Right atrium auricular region (tissue), 2 donors: Measurements from ENCODE around the gene PF4V1. TPM values are rescaled to one million over a fixed set of nuclear protein-coding genes. Genes with fewer than 3 reads are reported as not detected.

Source experiments
- DNase-seq: peaks from one replicate; pipeline ENCODE4 v3.0.0-alpha.2; 2019; ENCODE audit warnings: low spot score
- H3K27ac ChIP-seq, 2 donors: fragments of 200-600 bp; sonication (generic); 1 replicate in 1 of 2; 2 replicates in 1 of 2; pipeline ENCODE4 v1.5.1; 2016 to 2019
- H3K27me3 ChIP-seq, 2 donors: fragments of 200-600 bp; sonication (generic); one replicate each; pipeline versions ENCODE4 v1.5.1 to v1.6.0; 2017 to 2019
- H3K36me3 ChIP-seq: fragments of 200-600 bp; sonication (generic); one replicate; pipeline ENCODE4 v1.5.1; 2016
- H3K4me1 ChIP-seq, 2 donors: fragments of 200-600 bp; sonication (generic); one replicate each; pipeline versions ENCODE4 v1.5.1 to v1.6.0; 2017 to 2019
- H3K4me3 ChIP-seq, 2 donors: fragments of 200-600 bp; sonication (generic); 1 replicate in 1 of 2; 2 replicates in 1 of 2; pipeline ENCODE4 v1.5.1; 2017 to 2019; ENCODE audit warnings: mild to moderate bottlenecking in 1 of 2, moderate library complexity in 1 of 2
- H3K9me3 ChIP-seq, 2 donors: fragments of 200-600 bp; sonication (generic); one replicate each; pipeline ENCODE4 v1.5.1; 2019
- CTCF ChIP-seq, 2 donors: fragments of 200-600 bp; sonication (generic); IDR thresholded peaks; one replicate each; pipeline ENCODE4 v1.5.1; 2019; ENCODE audit warnings: antibody characterized with exemption in 2 of 2
- total RNA-seq, 2 donors: library from RNA; depleted of rRNA; stranded (reverse); fragments of >200 nt; gene quantifications; one replicate each; pipeline ENCODE4 v1.1.0, GENCODE V29; 2016

PF4V1 gene
- total RNA-seq, 2 donors from 2014 or later, result not detected

GRCh38 chr4:73847526-73848182 lies 5.4 kb upstream of the PF4V1 start:
- TF ChIP-seq CTCF (IDR thresholded peaks at IDR 0.05), result no peak
- no peak for DNase-seq
- no peak overlapping the region for H3K4me3 ChIP-seq
- H3K36me3 ChIP-seq, result no peaks in the 10 kb centered on the region
- H3K27ac ChIP-seq, result no peak overlapping the region
- no peaks in the 10 kb centered on the region for H3K4me1 ChIP-seq
- no peaks in the 10 kb centered on the region for H3K27me3 ChIP-seq
- H3K9me3 ChIP-seq, result no peaks in the 10 kb centered on the region

- no peak for TF ChIP-seq CTCF (IDR thresholded peaks at IDR 0.05)
- DNase-seq, result no peak
- no peaks in the 10 kb centered on the region for H3K27me3 ChIP-seq
- no peaks in the 10 kb centered on the region for H3K36me3 ChIP-seq
- no peaks in the 10 kb centered on the region for H3K9me3 ChIP-seq
- H3K27ac ChIP-seq, result no peak overlapping the region
- H3K4me1 ChIP-seq, result no peaks in the 10 kb centered on the region
- H3K4me3 ChIP-seq, result no peak overlapping the region
Observed at GRCh38 chr4:73848183-73848777, 4.8 kb upstream of the PF4V1 start.

GRCh38 chr4:73850261-73850970 lies 2.7 kb upstream of the PF4V1 start:
- Histone ChIP-seq H3K9me3 (no peaks in the 10 kb centered on the region), H3K4me3 (no peak overlapping the region), H3K27ac (no peak overlapping the region), H3K4me1 (no peaks in the 10 kb centered on the region), H3K36me3 (no peaks in the 10 kb centered on the region), H3K27me3 (no peaks in the 10 kb centered on the region)
- DNase-seq, result no peak
- TF ChIP-seq CTCF (IDR thresholded peaks at IDR 0.05), result no peak

GRCh38 chr4:73851293-73851692 lies 1.8 kb upstream of the PF4V1 start:
- DNase-seq, result no peak
- H3K36me3 ChIP-seq, result no peaks in the 10 kb centered on the region
- H3K27ac ChIP-seq, result no peak overlapping the region
- H3K9me3 ChIP-seq, result no peaks in the 10 kb centered on the region
- H3K4me3 ChIP-seq, result no peak overlapping the region
- TF ChIP-seq CTCF (IDR thresholded peaks at IDR 0.05), result no peak
- no peaks in the 10 kb centered on the region for H3K4me1 ChIP-seq
- H3K27me3 ChIP-seq, result no peaks in the 10 kb centered on the region

- Histone ChIP-seq H3K4me3 (no peak overlapping the region), H3K27ac (no peak overlapping the region), H3K4me1 (no peaks in the 10 kb centered on the region), H3K36me3 (no peaks in the 10 kb centered on the region), H3K9me3 (no peaks in the 10 kb centered on the region), H3K27me3 (no peaks in the 10 kb centered on the region)
- no peak for TF ChIP-seq CTCF (IDR thresholded peaks at IDR 0.05)
- DNase-seq, result no peak
Observed at GRCh38 chr4:73852771-73853170, 325 bp upstream of the PF4V1 start.
